DND-41 (cell line): ENCODE data around the gene PAPSS2.

ENCODE experiments used
- CTCF ChIP-seq: IDR thresholded peaks from 2 replicates; pipeline ENCODE4 v1.5.1; 2012; ENCODE audit warnings: borderline replicate concordance, low read length, moderate library complexity, mild to moderate bottlenecking; ENCODE audit not compliant: poor library complexity, severe bottlenecking; ENCODE audit errors: extremely low read depth
- EZH2 ChIP-seq: IDR thresholded peaks from 3 replicates; pipeline ENCODE4 v1.6.1; 2012; ENCODE audit warnings: borderline replicate concordance, low read depth, mild to moderate bottlenecking, moderate library complexity, low read length, inconsistent platforms; ENCODE audit not compliant: severe bottlenecking

- TF ChIP-seq EZH2 = no peak
- no peak for TF ChIP-seq CTCF
These were observed 26.3 kb downstream of the PAPSS2 start for GRCh38 chr10:87685832-87686574.
